Keratinocyte (primary cell): ENCODE data around the gene UCP2.
"Not testable (repeated sequence)": the region's sequence is repeated elsewhere in the genome, so short reads cannot be mapped to it uniquely, and the experiment has no call there.

Source experiments
- EZH2 ChIP-seq: IDR thresholded peaks from one replicate; pipeline ENCODE4 v1.6.1; 2012; ENCODE audit warnings: inconsistent platforms, mild to moderate bottlenecking, low read length, moderate library complexity
- TF ChIP-seq, protein P1 (sequence below), 3 experiments: IDR thresholded peaks in 1 of 3; conservative IDR thresholded peaks in 1 of 3; optimal IDR thresholded peaks in 1 of 3; 2 replicates in 2 of 3; 3 replicates in 1 of 3; pipeline versions ENCODE3 to v1.5.1; 2011; ENCODE audit warnings: low read length in 3 of 3, mild to moderate bottlenecking in 3 of 3, moderate library complexity in 2 of 3, control low read depth in 1 of 3, inconsistent platforms in 1 of 3; ENCODE audit not compliant: insufficient read depth in 2 of 3; ENCODE audit errors: extremely low read depth in 1 of 3

GRCh38 chr11:73936047-73936446 is 46.6 kb downstream of the UCP2 start:
- TF ChIP-seq, protein P1, sequence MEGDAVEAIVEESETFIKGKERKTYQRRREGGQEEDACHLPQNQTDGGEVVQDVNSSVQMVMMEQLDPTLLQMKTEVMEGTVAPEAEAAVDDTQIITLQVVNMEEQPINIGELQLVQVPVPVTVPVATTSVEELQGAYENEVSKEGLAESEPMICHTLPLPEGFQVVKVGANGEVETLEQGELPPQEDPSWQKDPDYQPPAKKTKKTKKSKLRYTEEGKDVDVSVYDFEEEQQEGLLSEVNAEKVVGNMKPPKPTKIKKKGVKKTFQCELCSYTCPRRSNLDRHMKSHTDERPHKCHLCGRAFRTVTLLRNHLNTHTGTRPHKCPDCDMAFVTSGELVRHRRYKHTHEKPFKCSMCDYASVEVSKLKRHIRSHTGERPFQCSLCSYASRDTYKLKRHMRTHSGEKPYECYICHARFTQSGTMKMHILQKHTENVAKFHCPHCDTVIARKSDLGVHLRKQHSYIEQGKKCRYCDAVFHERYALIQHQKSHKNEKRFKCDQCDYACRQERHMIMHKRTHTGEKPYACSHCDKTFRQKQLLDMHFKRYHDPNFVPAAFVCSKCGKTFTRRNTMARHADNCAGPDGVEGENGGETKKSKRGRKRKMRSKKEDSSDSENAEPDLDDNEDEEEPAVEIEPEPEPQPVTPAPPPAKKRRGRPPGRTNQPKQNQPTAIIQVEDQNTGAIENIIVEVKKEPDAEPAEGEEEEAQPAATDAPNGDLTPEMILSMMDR (optimal IDR thresholded peaks at IDR 0.05 in 1 of 3, IDR thresholded peaks at IDR 0.05 in 1 of 3, conservative IDR thresholded peaks at IDR 0.05 in 1 of 3; ENCODE audit: extremely low read depth in 1 of 3, insufficient read depth in 2 of 3, low read length in 3 of 3) = not testable (repeated sequence)
- not testable (repeated sequence) for TF ChIP-seq EZH2
